ENCODE results near the gene GJB3.

Gene GJB3

DNA sequence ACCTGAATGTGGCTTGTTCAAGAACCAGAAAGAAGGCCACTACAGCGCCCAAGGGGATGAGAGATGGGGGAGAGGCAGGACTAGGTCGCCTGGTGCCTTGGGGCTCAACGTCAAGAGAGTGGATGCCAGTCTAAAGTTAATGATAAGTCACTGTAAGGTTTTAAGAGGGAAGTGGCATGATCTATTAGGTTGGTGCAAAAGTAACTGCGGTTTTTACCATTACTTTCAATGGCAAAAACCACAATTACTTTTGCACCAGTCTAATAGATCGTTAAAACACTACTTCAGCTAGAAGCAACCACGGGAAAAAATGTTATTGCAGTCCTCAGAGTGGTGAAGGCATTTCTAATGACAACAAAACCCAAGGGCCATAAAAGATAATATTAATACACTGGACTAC is 2.6 kb upstream of the GJB3 start:
- Histone ChIP-seq H2BK120ac (ENCODE audit: low read depth, low read length) (no peak overlapping the region), H2BK12ac (ENCODE audit: low read length in 2 of 2) (no peak overlapping the region), H3K27ac (ENCODE audit: low read length, poor library complexity, severe bottlenecking) (no peak overlapping the region), H2AFZ (ENCODE audit: low read depth, low read length) (no peak overlapping the region), H3K23ac (ENCODE audit: low read length in 2 of 2) (no peak overlapping the region), H2AK5ac (ENCODE audit: low read length, severe bottlenecking) (no peak overlapping the region), H3K18ac (ENCODE audit: low read depth in 1 of 2, low read length in 2 of 2) (no peak overlapping the region), H4K8ac (ENCODE audit: low read length) (no peak overlapping the region), H3K79me1 (replicated peaks; ENCODE audit: low read length, poor library complexity, severe bottlenecking) (no peaks in the 10 kb centered on the region), H3K4me3 (ENCODE audit: insufficient read depth in 1 of 2, low read depth in 1 of 2, low read length in 2 of 2) (no peak overlapping the region), H3K14ac (ENCODE audit: low read length in 2 of 2) (no peak overlapping the region), H2BK15ac (ENCODE audit: low read depth, poor library complexity, severe bottlenecking) (no peak overlapping the region), H3K36me3 (ENCODE audit: control insufficient read depth in 1 of 2, insufficient read depth in 2 of 2, low read depth in 1 of 2, low read length in 2 of 2) (no peaks in the 10 kb centered on the region), H3K4me2 (ENCODE audit: low read length, poor library complexity, severe bottlenecking) (no peak overlapping the region), H3K4ac (ENCODE audit: low read depth in 1 of 2, low read length in 2 of 2) (no peak overlapping the region), H3K9ac (ENCODE audit: low read length) (no peak overlapping the region), H3K9me3 (ENCODE audit: control insufficient read depth, low read length) (no peaks in the 10 kb centered on the region), H2BK5ac (ENCODE audit: low read depth, low read length, poor library complexity, severe bottlenecking) (no peak overlapping the region), H3K4me1 (ENCODE audit: control insufficient read depth, insufficient read depth, low read depth, low read length) (peaks cover 10% of the 10 kb centered on the region), H4K91ac (ENCODE audit: low read length) (no peak overlapping the region), H3K27me3 (ENCODE audit: control insufficient read depth in 1 of 2, insufficient read depth in 1 of 2, low read length in 2 of 2) (peaks cover 57 to 85% of the 10 kb centered on the region in 2 experiments)
- 79% methylated on average over 4 of the region's 6 CpGs for WGBS
- DNase-seq = no peak

DNA sequence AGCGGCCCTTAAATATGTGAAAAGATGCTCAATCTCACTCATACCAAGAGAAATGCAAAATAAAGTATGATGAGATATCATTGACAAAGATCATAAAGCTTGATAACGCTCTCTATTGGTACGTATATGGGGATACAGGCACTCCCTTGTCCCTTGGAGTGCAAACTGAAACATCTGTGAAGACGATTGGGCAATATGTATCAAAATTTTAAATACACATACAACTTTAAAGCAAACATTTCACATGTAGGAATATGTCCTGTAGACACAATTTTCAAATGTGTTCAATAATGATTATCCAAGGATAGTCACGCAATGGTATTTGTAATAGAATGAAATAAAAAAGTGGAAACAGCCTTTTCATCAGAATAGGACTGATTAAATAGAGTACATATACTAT is 2.0 kb upstream of the GJB3 start:
- no peak overlapping the region for H3K9ac ChIP-seq (ENCODE audit: low read length)
- no peaks in the 10 kb centered on the region for H3K9me3 ChIP-seq (ENCODE audit: control insufficient read depth, low read length)
- no peak overlapping the region for H3K4me3 ChIP-seq (ENCODE audit: insufficient read depth in 1 of 2, low read depth in 1 of 2, low read length in 2 of 2)
- no peak overlapping the region for H2BK120ac ChIP-seq (ENCODE audit: low read depth, low read length)
- no peaks in the 10 kb centered on the region for H3K79me1 ChIP-seq (replicated peaks; ENCODE audit: low read length, poor library complexity, severe bottlenecking)
- H3K18ac ChIP-seq (ENCODE audit: low read depth in 1 of 2, low read length in 2 of 2) = no peak overlapping the region
- no peak overlapping the region for H2BK12ac ChIP-seq (ENCODE audit: low read length in 2 of 2)
- no peak overlapping the region for H4K91ac ChIP-seq (ENCODE audit: low read length)
- DNase-seq = no peak
- no peak overlapping the region for H2AK5ac ChIP-seq (ENCODE audit: low read length, severe bottlenecking)
- peaks cover 10% of the 10 kb centered on the region for H3K4me1 ChIP-seq (ENCODE audit: control insufficient read depth, insufficient read depth, low read depth, low read length)
- H3K36me3 ChIP-seq (ENCODE audit: control insufficient read depth in 1 of 2, insufficient read depth in 2 of 2, low read depth in 1 of 2, low read length in 2 of 2) = no peaks in the 10 kb centered on the region
- no peak overlapping the region for H3K27ac ChIP-seq (ENCODE audit: low read length, poor library complexity, severe bottlenecking)
- peaks cover 63 to 83% of the 10 kb centered on the region in 2 experiments for H3K27me3 ChIP-seq (ENCODE audit: control insufficient read depth in 1 of 2, insufficient read depth in 1 of 2, low read length in 2 of 2)
- H3K4ac ChIP-seq (ENCODE audit: low read depth in 1 of 2, low read length in 2 of 2) = no peak overlapping the region
- H3K14ac ChIP-seq (ENCODE audit: low read length in 2 of 2) = no peak overlapping the region
- no peak overlapping the region for H2BK15ac ChIP-seq (ENCODE audit: low read depth, poor library complexity, severe bottlenecking)
- WGBS = 80% methylated on average over 1 of the region's 5 CpGs
- H3K23ac ChIP-seq (ENCODE audit: low read length in 2 of 2) = no peak overlapping the region
- H2BK5ac ChIP-seq (ENCODE audit: low read depth, low read length, poor library complexity, severe bottlenecking) = no peak overlapping the region
- no peak overlapping the region for H2AFZ ChIP-seq (ENCODE audit: low read depth, low read length)
- H4K8ac ChIP-seq (ENCODE audit: low read length) = no peak overlapping the region
- no peak overlapping the region for H3K4me2 ChIP-seq (ENCODE audit: low read length, poor library complexity, severe bottlenecking)

DNA sequence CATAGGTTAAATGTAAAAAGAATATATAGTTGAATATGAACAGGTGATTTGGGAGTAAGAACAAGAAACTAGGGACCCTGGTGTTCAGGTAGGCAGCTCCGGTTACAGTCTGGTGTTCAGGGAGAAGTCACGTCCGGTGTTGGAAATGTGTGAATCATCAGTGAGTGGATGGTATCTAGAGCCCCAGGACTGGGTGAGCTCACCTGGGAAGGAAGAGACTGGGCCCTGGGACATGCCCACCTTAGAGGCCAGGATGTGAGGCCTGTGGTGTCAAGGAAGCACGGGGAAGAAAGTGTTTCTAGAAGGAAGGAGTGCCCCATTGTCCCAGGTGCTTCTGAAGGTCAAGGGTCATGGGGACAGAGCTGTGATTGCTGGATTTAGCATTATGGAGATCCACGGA is 1.5 kb upstream of the GJB3 start:
- Histone ChIP-seq H3K4ac (ENCODE audit: low read depth in 1 of 2, low read length in 2 of 2) (no peak overlapping the region), H3K27ac (ENCODE audit: low read length, poor library complexity, severe bottlenecking) (no peak overlapping the region), H3K14ac (ENCODE audit: low read length in 2 of 2) (no peak overlapping the region), H2AK5ac (ENCODE audit: low read length, severe bottlenecking) (no peak overlapping the region), H2AFZ (ENCODE audit: low read depth, low read length) (no peak overlapping the region), H3K36me3 (ENCODE audit: control insufficient read depth in 1 of 2, insufficient read depth in 2 of 2, low read depth in 1 of 2, low read length in 2 of 2) (no peaks in the 10 kb centered on the region), H3K4me2 (ENCODE audit: low read length, poor library complexity, severe bottlenecking) (no peak overlapping the region), H2BK5ac (ENCODE audit: low read depth, low read length, poor library complexity, severe bottlenecking) (no peak overlapping the region), H3K9me3 (ENCODE audit: control insufficient read depth, low read length) (no peaks in the 10 kb centered on the region), H3K23ac (ENCODE audit: low read length in 2 of 2) (no peak overlapping the region), H3K27me3 (ENCODE audit: control insufficient read depth in 1 of 2, insufficient read depth in 1 of 2, low read length in 2 of 2) (peaks cover 63 to 77% of the 10 kb centered on the region in 2 experiments), H3K4me1 (ENCODE audit: control insufficient read depth, insufficient read depth, low read depth, low read length) (peaks cover 10% of the 10 kb centered on the region), H3K18ac (ENCODE audit: low read depth in 1 of 2, low read length in 2 of 2) (no peak overlapping the region), H4K8ac (ENCODE audit: low read length) (no peak overlapping the region), H3K79me1 (replicated peaks; ENCODE audit: low read length, poor library complexity, severe bottlenecking) (no peaks in the 10 kb centered on the region), H2BK12ac (ENCODE audit: low read length in 2 of 2) (no peak overlapping the region), H2BK120ac (ENCODE audit: low read depth, low read length) (no peak overlapping the region), H3K4me3 (ENCODE audit: insufficient read depth in 1 of 2, low read depth in 1 of 2, low read length in 2 of 2) (no peak overlapping the region), H3K9ac (ENCODE audit: low read length) (no peak overlapping the region), H2BK15ac (ENCODE audit: low read depth, poor library complexity, severe bottlenecking) (no peak overlapping the region), H4K91ac (ENCODE audit: low read length) (no peak overlapping the region)
- no peak for DNase-seq
- 84% methylated on average over 5 of the region's 5 CpGs for WGBS

DNA sequence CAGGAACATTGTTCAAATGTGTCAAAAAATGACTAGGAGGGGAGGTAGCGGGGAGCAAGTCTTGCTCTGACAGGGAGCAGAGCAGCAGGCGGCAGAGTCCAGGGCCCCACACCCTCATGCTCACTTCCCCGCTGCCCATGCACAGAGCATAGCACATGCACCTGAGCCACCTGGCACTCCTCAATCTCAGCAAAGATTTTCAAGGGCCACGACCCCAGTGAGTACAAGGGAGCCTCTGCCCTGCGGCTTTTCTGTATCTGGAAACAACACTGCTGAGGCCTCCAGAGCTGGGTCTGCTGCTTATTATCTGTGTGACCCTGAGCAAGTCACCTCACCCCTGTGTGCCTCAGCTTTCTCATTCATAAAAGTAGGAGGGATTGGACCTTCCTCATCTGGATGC is 1.1 kb upstream of the GJB3 start:
- H3K18ac ChIP-seq (ENCODE audit: low read depth in 1 of 2, low read length in 2 of 2) = no peak overlapping the region
- H4K91ac ChIP-seq (ENCODE audit: low read length) = no peak overlapping the region
- no peak overlapping the region for H2AK5ac ChIP-seq (ENCODE audit: low read length, severe bottlenecking)
- H2BK12ac ChIP-seq (ENCODE audit: low read length in 2 of 2) = no peak overlapping the region
- no peaks in the 10 kb centered on the region for H3K9me3 ChIP-seq (ENCODE audit: control insufficient read depth, low read length)
- 76% methylated on average over 5 of the region's 5 CpGs for WGBS
- no peak overlapping the region for H3K27ac ChIP-seq (ENCODE audit: low read length, poor library complexity, severe bottlenecking)
- no peak overlapping the region for H4K8ac ChIP-seq (ENCODE audit: low read length)
- no peak overlapping the region for H3K14ac ChIP-seq (ENCODE audit: low read length in 2 of 2)
- H3K4ac ChIP-seq (ENCODE audit: low read depth in 1 of 2, low read length in 2 of 2) = no peak overlapping the region
- H2BK120ac ChIP-seq (ENCODE audit: low read depth, low read length) = no peak overlapping the region
- H3K27me3 ChIP-seq (ENCODE audit: control insufficient read depth in 1 of 2, insufficient read depth in 1 of 2, low read length in 2 of 2) = peaks cover 68 to 73% of the 10 kb centered on the region in 2 experiments
- no peaks in the 10 kb centered on the region for H3K79me1 ChIP-seq (replicated peaks; ENCODE audit: low read length, poor library complexity, severe bottlenecking)
- H2AFZ ChIP-seq (ENCODE audit: low read depth, low read length) = no peak overlapping the region
- no peak overlapping the region for H2BK15ac ChIP-seq (ENCODE audit: low read depth, poor library complexity, severe bottlenecking)
- H3K4me1 ChIP-seq (ENCODE audit: control insufficient read depth, insufficient read depth, low read depth, low read length) = peaks cover 10% of the 10 kb centered on the region
- no peak overlapping the region for H3K23ac ChIP-seq (ENCODE audit: low read length in 2 of 2)
- no peak for DNase-seq
- H3K4me3 ChIP-seq (ENCODE audit: insufficient read depth in 1 of 2, low read depth in 1 of 2, low read length in 2 of 2) = no peak overlapping the region
- no peak overlapping the region for H3K4me2 ChIP-seq (ENCODE audit: low read length, poor library complexity, severe bottlenecking)
- no peaks in the 10 kb centered on the region for H3K36me3 ChIP-seq (ENCODE audit: control insufficient read depth in 1 of 2, insufficient read depth in 2 of 2, low read depth in 1 of 2, low read length in 2 of 2)
- H2BK5ac ChIP-seq (ENCODE audit: low read depth, low read length, poor library complexity, severe bottlenecking) = no peak overlapping the region
- no peak overlapping the region for H3K9ac ChIP-seq (ENCODE audit: low read length)

Measured in mesenchymal stem cell (in vitro differentiated cells and primary cell).